Stomach (tissue), 4 donors: ENCODE data around the gene SLC37A1.

Experiments
- CTCF ChIP-seq, 7 experiments: fragments of 450-650 bp in 4 of 7; fragments of 200-600 bp in 3 of 7; sonication (generic) in 3 of 7; IDR thresholded peaks; one replicate each; pipeline ENCODE4 v1.5.1; 2016 to 2019; ENCODE audit warnings: antibody characterized with exemption in 7 of 7, control low read depth in 2 of 7, mild to moderate bottlenecking in 1 of 7
- EP300 ChIP-seq: sonication (generic); formaldehyde crosslinking; IDR thresholded peaks from one replicate; pipeline ENCODE4 v1.6.1; 2017; ENCODE audit warnings: antibody characterized with exemption
- POLR2A ChIP-seq, 4 donors: fragments of 450-650 bp; IDR thresholded peaks; one replicate each; pipeline ENCODE4 v1.6.1; 2016; ENCODE audit warnings: antibody characterized with exemption in 4 of 4, control low read depth in 2 of 4, mild to moderate bottlenecking in 1 of 4, moderate library complexity in 1 of 4
- POLR2AphosphoS5 ChIP-seq, 3 donors: sonication (generic); formaldehyde crosslinking; IDR thresholded peaks; one replicate each; pipeline ENCODE4 v1.6.1; 2016; ENCODE audit warnings: antibody characterized with exemption in 3 of 3

DNA sequence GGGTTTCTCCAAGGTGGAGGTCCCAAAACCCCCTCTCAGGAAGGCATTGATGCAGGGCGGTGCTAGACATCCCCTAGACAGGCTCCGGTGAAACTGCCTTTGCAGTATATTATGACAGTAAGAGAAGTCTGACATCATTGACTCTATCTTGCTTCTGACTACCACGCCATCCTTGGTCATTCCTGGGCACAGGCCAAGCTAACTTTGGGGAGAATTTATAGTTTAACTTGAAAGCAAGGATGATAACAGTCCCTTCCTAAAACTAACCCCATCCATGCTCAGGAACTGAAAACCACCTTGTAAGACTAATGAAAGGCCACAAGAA is 47.9 kb upstream of the SLC37A1 start:
- TF ChIP-seq CTCF (IDR thresholded peaks at IDR 0.05) (no peak), POLR2AphosphoS5 (IDR thresholded peaks at IDR 0.05) (no peak), POLR2A (IDR thresholded peaks at IDR 0.05) (no peak), EP300 (no peak)
